ENCODE data around the gene XPO5.

XPO5 gene

GRCh38 chr6:43521836-43522235 lies 54.0 kb downstream of the XPO5 start:
- in situ Hi-C loops (cut with HindIII; ENCODE audit: low sequenced_read_pairs): loop anchor here (5.0 kb wide), 2 partner anchors 55 to 60 kb away; partner anchors contain the start of genes POLH and XPO5

- in situ Hi-C loops (cut with HindIII; ENCODE audit: low sequenced_read_pairs): loop anchor here (5.0 kb wide), 2 partner anchors 57 to 58 kb away; partner anchors contain the start of genes POLH and XPO5
These were observed 55.7 kb downstream of the XPO5 start for GRCh38 chr6:43520097-43520496.

- in situ Hi-C loops (cut with HindIII; ENCODE audit: low sequenced_read_pairs): no loop called here
These were observed 58.1 kb downstream of the XPO5 start for GRCh38 chr6:43517505-43518357.

DNA sequence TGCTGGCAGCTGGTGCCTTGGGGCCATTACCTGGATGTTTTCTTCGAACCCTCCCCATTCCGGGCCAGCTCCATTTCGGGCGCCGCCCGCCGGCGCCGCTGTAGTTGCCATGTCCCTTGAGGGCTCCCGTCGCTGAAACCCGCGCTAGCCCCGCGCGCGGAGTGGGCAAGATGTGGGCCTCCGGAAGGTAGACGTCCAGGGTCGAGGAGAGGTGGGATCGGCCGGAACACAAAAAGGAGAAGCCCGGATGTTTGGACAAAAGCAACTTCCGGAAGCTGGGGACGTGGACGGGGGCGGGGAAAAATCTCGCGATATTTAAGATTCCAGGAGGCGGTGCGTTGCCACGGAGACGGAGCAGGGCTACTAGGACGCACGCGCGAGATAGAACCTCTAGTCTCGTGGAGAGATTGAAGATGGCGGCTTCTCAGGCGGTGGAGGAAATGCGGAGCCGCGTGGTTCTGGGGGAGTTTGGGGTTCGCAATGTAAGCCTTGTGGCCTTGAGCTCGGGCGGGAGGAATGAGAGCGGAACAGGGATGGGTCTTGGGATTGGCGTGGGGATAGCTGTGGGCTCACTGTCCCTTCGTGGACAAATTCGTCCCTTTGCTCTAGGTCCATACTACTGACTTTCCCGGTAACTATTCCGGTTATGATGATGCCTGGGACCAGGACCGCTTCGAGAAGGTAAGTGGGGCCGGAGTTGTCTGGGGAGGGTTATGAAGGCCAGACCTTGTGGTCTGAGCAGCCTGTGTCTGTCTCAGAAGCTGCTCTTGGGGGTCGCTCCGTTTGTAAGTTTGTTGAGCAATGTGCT lies 58.9 kb downstream of the XPO5 start, which contains the start of the genes POLR1C and YIPF3:
TSS of gene POLR1C (plus strand) at position 393 of the 808 bp plus-strand sequence. CDS start at position 414, 21 bp downstream.
TSS of gene YIPF3 (minus strand) at position 230 of the 808 bp plus-strand sequence. CDS start at position 111, 119 bp downstream.
- in situ Hi-C loops (cut with HindIII; ENCODE audit: low sequenced_read_pairs): no loop called here

- in situ Hi-C loops (cut with HindIII; ENCODE audit: low sequenced_read_pairs): no loop called here
These were observed 59.5 kb downstream of the XPO5 start for GRCh38 chr6:43516367-43516696.

DNA sequence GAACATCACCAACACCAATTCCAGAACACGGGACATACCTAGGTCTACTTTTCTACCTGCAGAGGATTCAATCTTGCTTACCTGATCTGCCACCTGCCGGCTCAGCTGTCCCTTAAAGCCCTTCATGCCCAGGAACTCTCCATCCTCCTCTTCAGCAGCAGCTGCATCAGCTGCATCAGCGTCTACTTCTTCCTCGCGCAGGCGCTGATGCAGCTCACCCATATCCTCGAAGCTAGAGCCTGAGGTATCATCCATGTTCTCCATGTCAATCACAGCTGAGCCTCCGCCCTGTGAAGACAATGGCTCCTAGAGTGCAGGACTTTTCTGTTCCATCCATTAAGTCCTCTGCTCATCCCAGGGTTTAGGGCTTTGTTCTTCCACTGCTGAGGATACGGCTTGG lies 60.0 kb downstream of the XPO5 start:
- in situ Hi-C loops (cut with HindIII; ENCODE audit: low sequenced_read_pairs): no loop called here

DNA sequence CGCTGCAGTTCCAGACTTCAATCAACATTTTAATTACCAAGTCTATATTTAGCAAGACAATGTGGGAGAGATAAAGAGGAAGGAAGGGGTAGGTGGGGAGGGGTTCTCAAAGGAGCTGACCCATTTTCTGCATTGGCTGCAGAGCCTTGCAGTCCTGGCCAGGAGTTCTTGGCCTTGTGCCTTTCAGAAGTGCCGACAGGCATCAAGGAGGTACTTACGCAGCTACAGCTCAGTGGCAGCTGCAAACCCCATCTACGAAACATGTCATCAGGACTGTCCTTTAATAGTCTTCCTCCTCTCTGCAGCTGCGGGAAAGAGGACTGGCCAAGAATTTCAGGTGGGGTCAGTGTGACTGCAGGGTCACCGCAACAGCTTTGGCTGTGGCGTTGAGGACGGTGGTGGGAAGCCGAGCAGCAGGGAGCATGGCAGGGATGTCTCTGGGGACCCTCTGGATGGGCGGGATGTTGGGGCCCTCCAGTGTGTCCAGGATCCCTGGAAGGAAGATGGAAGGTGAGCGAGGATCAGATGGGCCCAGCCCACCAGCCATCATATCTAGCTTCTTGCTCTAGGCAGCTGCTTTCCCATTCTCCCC lies 63.9 kb downstream of the XPO5 start:
- in situ Hi-C loops (cut with HindIII; ENCODE audit: low sequenced_read_pairs): no loop called here

DNA sequence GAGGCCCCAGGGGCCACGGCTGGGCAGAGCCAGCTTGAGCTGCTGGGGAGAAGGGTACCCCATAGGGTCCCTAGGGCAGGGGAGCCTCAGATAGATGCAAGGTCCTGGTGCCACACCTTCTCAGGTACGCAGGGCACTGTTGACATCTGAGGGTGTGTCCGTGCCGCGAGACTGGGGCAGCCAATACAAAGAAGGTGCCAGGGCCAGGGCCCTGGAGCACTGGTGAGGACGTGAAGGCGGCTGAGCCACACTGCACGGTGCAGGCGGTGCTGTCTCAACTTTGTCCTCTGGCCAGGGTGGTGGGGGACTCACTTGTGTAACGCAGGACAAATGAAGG lies 65.0 kb downstream of the XPO5 start:
- in situ Hi-C loops (cut with HindIII; ENCODE audit: low sequenced_read_pairs): no loop called here

- in situ Hi-C loops (cut with HindIII; ENCODE audit: low sequenced_read_pairs): loop anchor here (10.0 kb wide), 1 partner anchor 65 kb away; no protein-coding TSS in a partner anchor
These were observed 65.6 kb downstream of the XPO5 start, which contains the start of gene LRRC73 for GRCh38 chr6:43509984-43510826. TSS of gene LRRC73 (minus strand) at chr6:43510346. CDS start at chr6:43509785, 561 bp downstream.

GRCh38 chr6:43509142-43509983 lies 66.5 kb downstream of the XPO5 start:
- in situ Hi-C loops (cut with HindIII; ENCODE audit: low sequenced_read_pairs): loop anchor here (10.0 kb wide), 1 partner anchor 65 kb away; no protein-coding TSS in a partner anchor

GRCh38 chr6:43508481-43509141 lies 67.2 kb downstream of the XPO5 start:
- in situ Hi-C loops (cut with HindIII; ENCODE audit: low sequenced_read_pairs): loop anchor here (10.0 kb wide), 1 partner anchor 64 kb away; no protein-coding TSS in a partner anchor

- in situ Hi-C loops (cut with HindIII; ENCODE audit: low sequenced_read_pairs): loop anchor here (10.0 kb wide), 1 partner anchor 62 kb away; no protein-coding TSS in a partner anchor
These were observed 69.0 kb downstream of the XPO5 start for GRCh38 chr6:43506667-43507471.

- in situ Hi-C loops (cut with HindIII; ENCODE audit: low sequenced_read_pairs): loop anchor here (10.0 kb wide), 1 partner anchor 61 kb away; no protein-coding TSS in a partner anchor
These were observed 69.7 kb downstream of the XPO5 start for GRCh38 chr6:43506171-43506570.

DNA sequence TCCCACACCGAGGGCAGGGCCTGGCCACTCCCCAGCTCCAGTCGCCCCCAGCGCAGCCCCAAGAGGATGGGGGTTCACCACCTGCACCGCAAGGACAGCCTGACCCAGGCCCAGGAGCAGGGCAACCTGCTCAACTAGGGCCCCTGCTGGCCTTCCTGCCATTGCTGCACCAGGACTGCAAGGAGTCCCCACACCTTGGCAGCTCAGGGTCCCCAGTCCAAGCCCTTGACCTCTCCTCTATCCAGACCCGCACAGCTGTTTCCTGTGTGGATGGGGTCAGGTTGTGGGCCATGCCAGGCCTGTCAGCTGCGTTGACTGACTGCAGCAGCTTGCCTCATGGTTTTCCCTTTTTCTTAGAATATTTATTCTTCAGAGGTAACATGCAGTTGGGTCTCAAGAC lies 70.1 kb downstream of the XPO5 start:
- in situ Hi-C loops (cut with HindIII; ENCODE audit: low sequenced_read_pairs): loop anchor here (10.0 kb wide), 1 partner anchor 61 kb away; no protein-coding TSS in a partner anchor

DNA sequence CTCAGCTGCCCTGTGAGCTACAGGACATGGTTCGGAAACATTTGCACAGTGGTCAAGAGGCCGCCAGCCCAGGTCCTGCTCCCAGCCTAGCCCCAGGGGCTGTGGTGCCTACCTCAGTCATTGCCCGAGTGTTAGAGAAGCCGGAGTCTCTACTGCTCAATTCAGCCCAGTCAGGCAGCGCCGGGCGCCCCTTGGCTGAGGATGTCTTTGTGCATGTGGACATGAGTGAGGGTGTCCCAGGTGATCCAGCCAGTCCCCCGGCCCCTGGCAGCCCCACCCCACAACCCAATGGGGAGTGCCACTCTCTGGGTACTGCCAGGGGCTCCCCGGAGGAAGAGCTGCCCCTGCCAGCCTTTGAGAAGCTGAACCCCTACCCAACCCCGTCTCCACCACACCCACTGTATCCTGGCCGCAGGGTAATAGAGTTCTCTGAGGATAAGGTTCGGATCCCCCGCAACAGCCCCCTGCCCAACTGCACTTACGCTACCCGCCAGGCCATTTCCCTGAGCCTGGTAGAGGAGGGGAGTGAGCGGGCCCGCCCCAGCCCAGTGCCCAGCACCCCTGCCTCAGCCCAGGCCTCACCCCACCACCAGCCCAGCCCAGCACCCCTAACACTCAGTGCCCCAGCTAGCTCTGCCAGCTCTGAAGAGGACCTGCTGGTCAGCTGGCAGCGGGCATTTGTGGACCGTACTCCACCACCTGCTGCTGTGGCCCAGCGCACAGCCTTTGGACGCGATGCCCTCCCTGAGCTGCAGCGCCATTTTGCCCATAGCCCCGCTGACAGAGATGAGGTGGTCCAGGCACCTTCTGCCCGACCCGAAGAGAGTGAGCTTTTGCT lies 70.9 kb downstream of the XPO5 start:
- in situ Hi-C loops (cut with HindIII; ENCODE audit: low sequenced_read_pairs): loop anchor here (10.0 kb wide), 1 partner anchor 60 kb away; no protein-coding TSS in a partner anchor

GRCh38 chr6:43503443-43503842 lies 72.4 kb downstream of the XPO5 start:
- in situ Hi-C loops (cut with HindIII; ENCODE audit: low sequenced_read_pairs): loop anchor here (10.0 kb wide), 1 partner anchor 59 kb away; no protein-coding TSS in a partner anchor
